Measurements from ENCODE around the gene DNAJC21. TPM values are rescaled to one million over a fixed set of nuclear protein-coding genes. Genes with fewer than 3 reads are reported as not detected.

The DNAJC21 gene
- total RNA-seq, 1 donor from 2014 or later, result 66.4 TPM

- Histone ChIP-seq H3K4me1 (ENCODE audit: insufficient read depth, low read length) (no peaks in the 10 kb centered on the region), H3K9me3 (ENCODE audit: insufficient read depth, low read depth, low read length) (no peaks in the 10 kb centered on the region), H4K20me1 (ENCODE audit: insufficient read depth, low read length) (no peaks in the 10 kb centered on the region), H2AFZ (ENCODE audit: low read depth, low read length) (no peak overlapping the region), H3K9ac (ENCODE audit: low read length) (no peak overlapping the region), H3K27me3 (ENCODE audit: insufficient read depth, low read length) (peaks cover 15% of the 10 kb centered on the region), H3K4me2 (ENCODE audit: low read length) (no peak overlapping the region), H3K27ac (ENCODE audit: low read depth, low read length) (no peak overlapping the region), H3K79me2 (ENCODE audit: insufficient read depth, low read length) (no peaks in the 10 kb centered on the region), H3K36me3 (ENCODE audit: insufficient read depth, low read length) (no peaks in the 10 kb centered on the region), H3K4me3 (ENCODE audit: insufficient read depth, low read depth, low read length) (no peak overlapping the region)
- TF ChIP-seq CTCF (IDR thresholded peaks at IDR 0.05; ENCODE audit: insufficient read depth, low read depth, low read length), result no peak
- TF ChIP-seq EZH2 (IDR thresholded peaks at IDR 0.05; ENCODE audit: insufficient read depth, low read length), result no peak
- Mint-ChIP-seq H3K36me3 (ENCODE audit: low read depth, unreplicated experiment) (no peaks in the 10 kb centered on the region), H3K27ac (ENCODE audit: unreplicated experiment) (no peak overlapping the region), H3K27me3 (ENCODE audit: low read depth, unreplicated experiment) (peaks cover 16% of the 10 kb centered on the region), H3K9me3 (ENCODE audit: unreplicated experiment) (peaks cover 2% of the 10 kb centered on the region), H3K4me3 (ENCODE audit: unreplicated experiment) (no peak overlapping the region), H3K4me1 (ENCODE audit: low read depth, unreplicated experiment) (peaks cover 6% of the 10 kb centered on the region)
- FAIRE-seq (no peak), DNase-seq (ENCODE audit: low read depth) (no peak)
These were observed 73.1 kb downstream of the DNAJC21 start for GRCh38 chr5:35002459-35002858.

GRCh38 chr5:35003018-35003957, 73.9 kb downstream of the DNAJC21 start:
- Histone ChIP-seq H3K9me3 (ENCODE audit: insufficient read depth, low read depth, low read length) (no peaks in the 10 kb centered on the region), H3K36me3 (ENCODE audit: insufficient read depth, low read length) (no peaks in the 10 kb centered on the region), H4K20me1 (ENCODE audit: insufficient read depth, low read length) (no peaks in the 10 kb centered on the region), H3K27me3 (ENCODE audit: insufficient read depth, low read length) (peaks cover 15% of the 10 kb centered on the region), H3K4me2 (ENCODE audit: low read length) (no peak overlapping the region), H3K4me1 (ENCODE audit: insufficient read depth, low read length) (no peaks in the 10 kb centered on the region), H2AFZ (ENCODE audit: low read depth, low read length) (no peak overlapping the region), H3K4me3 (ENCODE audit: insufficient read depth, low read depth, low read length) (no peak overlapping the region), H3K27ac (ENCODE audit: low read depth, low read length) (no peak overlapping the region), H3K79me2 (ENCODE audit: insufficient read depth, low read length) (no peaks in the 10 kb centered on the region), H3K9ac (ENCODE audit: low read length) (no peak overlapping the region)
- FAIRE-seq, result peak; percentile 5
- no peak for DNase-seq (ENCODE audit: low read depth)
- Mint-ChIP-seq H3K27ac (ENCODE audit: unreplicated experiment) (no peak overlapping the region), H3K4me3 (ENCODE audit: unreplicated experiment) (no peak overlapping the region), H3K36me3 (ENCODE audit: low read depth, unreplicated experiment) (no peaks in the 10 kb centered on the region), H3K4me1 (ENCODE audit: low read depth, unreplicated experiment) (peaks cover 2% of the 10 kb centered on the region), H3K27me3 (ENCODE audit: low read depth, unreplicated experiment) (peaks cover 16% of the 10 kb centered on the region), H3K9me3 (ENCODE audit: unreplicated experiment) (peaks cover 3% of the 10 kb centered on the region)
- TF ChIP-seq CTCF (IDR thresholded peaks at IDR 0.05; ENCODE audit: insufficient read depth, low read depth, low read length), result peak; percentile 87
- no peak for TF ChIP-seq EZH2 (IDR thresholded peaks at IDR 0.05; ENCODE audit: insufficient read depth, low read length)

GRCh38 chr5:35004200-35004599, 74.8 kb downstream of the DNAJC21 start:
- Histone ChIP-seq H2AFZ (ENCODE audit: low read depth, low read length) (no peak overlapping the region), H3K27me3 (ENCODE audit: insufficient read depth, low read length) (peaks cover 15% of the 10 kb centered on the region), H3K27ac (ENCODE audit: low read depth, low read length) (no peak overlapping the region), H3K4me1 (ENCODE audit: insufficient read depth, low read length) (no peaks in the 10 kb centered on the region), H3K9me3 (ENCODE audit: insufficient read depth, low read depth, low read length) (no peaks in the 10 kb centered on the region), H3K36me3 (ENCODE audit: insufficient read depth, low read length) (no peaks in the 10 kb centered on the region), H3K4me3 (ENCODE audit: insufficient read depth, low read depth, low read length) (no peak overlapping the region), H4K20me1 (ENCODE audit: insufficient read depth, low read length) (no peaks in the 10 kb centered on the region), H3K79me2 (ENCODE audit: insufficient read depth, low read length) (no peaks in the 10 kb centered on the region), H3K4me2 (ENCODE audit: low read length) (no peak overlapping the region), H3K9ac (ENCODE audit: low read length) (no peak overlapping the region)
- no peak for DNase-seq (ENCODE audit: low read depth)
- Mint-ChIP-seq H3K9me3 (ENCODE audit: unreplicated experiment) (peaks cover 3% of the 10 kb centered on the region), H3K4me1 (ENCODE audit: low read depth, unreplicated experiment) (no peaks in the 10 kb centered on the region), H3K27me3 (ENCODE audit: low read depth, unreplicated experiment) (peaks cover 16% of the 10 kb centered on the region), H3K36me3 (ENCODE audit: low read depth, unreplicated experiment) (no peaks in the 10 kb centered on the region), H3K4me3 (ENCODE audit: unreplicated experiment) (no peak overlapping the region), H3K27ac (ENCODE audit: unreplicated experiment) (no peak overlapping the region)
- FAIRE-seq, result no peak
- no peak for TF ChIP-seq CTCF (IDR thresholded peaks at IDR 0.05; ENCODE audit: insufficient read depth, low read depth, low read length)
- no peak for TF ChIP-seq EZH2 (IDR thresholded peaks at IDR 0.05; ENCODE audit: insufficient read depth, low read length)
